Testis (tissue), 3 donors: ENCODE data around the gene ARHGAP19. TPM values are rescaled to one million over a fixed set of nuclear protein-coding genes. Genes with fewer than 3 reads are reported as not detected.

ENCODE experiments used
- DNase-seq: peaks from one replicate; pipeline ENCODE4 v3.0.0-alpha.2; 2019
- H3K27ac ChIP-seq, 2 donors: fragments of 200-600 bp; sonication (generic); one replicate each; pipeline ENCODE4 v1.5.1; 2019
- H3K27me3 ChIP-seq: fragments of 200-600 bp; sonication (generic); one replicate; pipeline ENCODE4 v1.5.1; 2019
- H3K36me3 ChIP-seq: fragments of 200-600 bp; sonication (generic); one replicate; pipeline ENCODE4 v1.5.1; 2017; ENCODE audit warnings: low read depth; ENCODE audit errors: missing control alignments
- H3K4me1 ChIP-seq: fragments of 200-600 bp; sonication (generic); one replicate; pipeline ENCODE4 v1.5.1; 2019
- H3K4me3 ChIP-seq, 2 donors: fragments of 200-600 bp; sonication (generic); one replicate each; pipeline ENCODE4 v1.5.1; 2017 to 2019
- H3K9me3 ChIP-seq: fragments of 200-600 bp; sonication (generic); one replicate; pipeline ENCODE4 v1.5.1; 2017
- POLR2A ChIP-seq: fragments of 450-650 bp; IDR thresholded peaks from one replicate; pipeline ENCODE4 v1.6.1; 2017; ENCODE audit warnings: antibody characterized with exemption, mild to moderate bottlenecking, moderate library complexity
- WGBS, 2 donors: methylation state at CpG; one replicate each; pipeline ENCODE4 v1.1.5; 2018; 5-methylcytosine and 5-hydroxymethylcytosine counted together
- intact Hi-C: fragments of 100-400 bp; cut with DNase I; formaldehyde crosslinking; loops from one replicate; pipeline ENCODE4 v1.15.1; 2023; ENCODE audit warnings: low total_unique reads
- polyA plus RNA-seq: library from polyadenylated mRNA; stranded (reverse); fragments of 350-450 nt; fragmentation: Illumina TruSeq; extraction: RNeasy Lipid Tissue Mini Kit (QIAGEN cat#74804); gene quantifications from one replicate; pipeline ENCODE4 v1.2.3, GENCODE V29; 2014; ENCODE audit warnings: low read depth, low replicate concordance; ENCODE audit not compliant: insufficient read depth
- total RNA-seq, 2 donors: library from RNA; depleted of rRNA; stranded (reverse); fragments of >200 nt; gene quantifications; one replicate each; pipeline ENCODE4 v1.2.3, GENCODE V29; 2016
- TF ChIP-seq, protein P1 (sequence below), 3 experiments: fragments of 450-650 bp in 2 of 3; fragments of 200-600 bp in 1 of 3; sonication (generic) in 1 of 3; IDR thresholded peaks; one replicate each; pipeline ENCODE4 v1.5.1; 2016 to 2019; ENCODE audit warnings: antibody characterized with exemption in 3 of 3, mild to moderate bottlenecking in 2 of 3, moderate library complexity in 1 of 3

ARHGAP19 gene
- total and polyA plus RNA-seq, 3 donors from 2014 or later, result 40.5 to 54.6 (median 50.0) TPM

DNA sequence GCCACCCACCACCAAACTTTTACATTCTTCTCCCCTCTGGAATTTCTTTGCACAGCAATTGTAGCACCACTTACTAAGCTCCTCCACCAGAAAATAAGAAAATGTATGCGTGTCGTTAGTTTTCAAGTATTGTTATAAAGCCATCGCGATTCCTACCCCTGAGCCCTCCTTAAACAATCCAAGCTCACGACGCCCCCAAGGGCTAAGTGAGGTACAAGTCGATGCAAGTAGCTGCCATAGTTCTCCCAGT lies 40.8 kb upstream of the ARHGAP19 start:
- H3K27ac ChIP-seq, result peak overlapping the region; percentile 64 to 93
- 0 to 1% methylated on average over 7 of the region's 7 CpGs for WGBS, 2 donors
- peaks cover 29% of the 10 kb centered on the region for H3K4me1 ChIP-seq
- intact Hi-C loops, result no loop called here
- no peaks in the 10 kb centered on the region for H3K36me3 ChIP-seq
- no peaks in the 10 kb centered on the region for H3K27me3 ChIP-seq
- no peaks in the 10 kb centered on the region for H3K9me3 ChIP-seq
- H3K4me3 ChIP-seq, result peak overlapping the region; percentile 77 to 83
- TF ChIP-seq, protein P1, sequence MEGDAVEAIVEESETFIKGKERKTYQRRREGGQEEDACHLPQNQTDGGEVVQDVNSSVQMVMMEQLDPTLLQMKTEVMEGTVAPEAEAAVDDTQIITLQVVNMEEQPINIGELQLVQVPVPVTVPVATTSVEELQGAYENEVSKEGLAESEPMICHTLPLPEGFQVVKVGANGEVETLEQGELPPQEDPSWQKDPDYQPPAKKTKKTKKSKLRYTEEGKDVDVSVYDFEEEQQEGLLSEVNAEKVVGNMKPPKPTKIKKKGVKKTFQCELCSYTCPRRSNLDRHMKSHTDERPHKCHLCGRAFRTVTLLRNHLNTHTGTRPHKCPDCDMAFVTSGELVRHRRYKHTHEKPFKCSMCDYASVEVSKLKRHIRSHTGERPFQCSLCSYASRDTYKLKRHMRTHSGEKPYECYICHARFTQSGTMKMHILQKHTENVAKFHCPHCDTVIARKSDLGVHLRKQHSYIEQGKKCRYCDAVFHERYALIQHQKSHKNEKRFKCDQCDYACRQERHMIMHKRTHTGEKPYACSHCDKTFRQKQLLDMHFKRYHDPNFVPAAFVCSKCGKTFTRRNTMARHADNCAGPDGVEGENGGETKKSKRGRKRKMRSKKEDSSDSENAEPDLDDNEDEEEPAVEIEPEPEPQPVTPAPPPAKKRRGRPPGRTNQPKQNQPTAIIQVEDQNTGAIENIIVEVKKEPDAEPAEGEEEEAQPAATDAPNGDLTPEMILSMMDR (IDR thresholded peaks at IDR 0.05), result no peak
- no peak for TF ChIP-seq POLR2A
- no peak for DNase-seq

DNA sequence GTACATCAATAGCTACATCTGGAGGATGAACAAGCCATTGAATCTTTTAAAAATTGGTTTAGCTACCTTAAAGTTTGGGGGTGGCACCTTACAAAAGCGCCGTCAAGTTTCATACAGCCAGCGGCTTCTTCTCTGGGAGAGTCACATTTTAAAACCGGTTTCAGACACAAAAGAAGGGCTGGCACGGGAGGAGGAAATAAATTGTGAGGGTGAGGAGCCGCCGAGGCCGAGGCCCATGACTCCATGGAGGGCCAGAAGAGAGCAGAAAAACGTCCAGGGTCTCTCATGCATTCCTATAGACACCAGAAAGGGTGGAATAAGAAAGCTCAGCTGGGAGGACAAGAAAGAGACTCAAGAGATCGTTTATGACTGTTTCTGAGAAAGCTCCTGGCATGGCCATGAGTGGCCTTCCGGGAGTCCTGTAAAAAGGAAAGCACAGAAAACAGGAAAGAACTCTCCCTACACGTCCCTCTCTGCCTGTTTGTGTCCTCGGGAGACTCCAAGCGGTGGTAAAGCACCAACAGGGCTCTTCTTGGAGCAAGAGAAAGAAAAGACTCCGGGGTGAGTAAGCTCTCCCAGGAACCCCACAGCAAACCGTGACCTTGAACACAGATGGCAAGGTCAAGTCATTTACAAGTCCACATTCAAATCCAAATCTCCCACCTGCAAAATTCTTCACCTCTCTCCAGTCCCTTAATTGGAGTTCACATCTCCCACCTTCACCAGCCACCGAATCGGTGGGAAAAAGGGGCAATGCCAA lies 40.3 kb upstream of the ARHGAP19 start:
- Histone ChIP-seq H3K27me3 (no peaks in the 10 kb centered on the region), H3K9me3 (no peaks in the 10 kb centered on the region), H3K27ac (peak overlapping the region; percentile 64 to 93), H3K36me3 (no peaks in the 10 kb centered on the region), H3K4me3 (peak overlapping the region; percentile 77 to 83), H3K4me1 (peaks cover 29% of the 10 kb centered on the region)
- intact Hi-C loops, result no loop called here
- WGBS, 2 donors, result 1 to 4% methylated on average over 18 of the region's 18 CpGs
- peak; percentile 80 for DNase-seq
- no peak for TF ChIP-seq POLR2A
- TF ChIP-seq, protein P1 (IDR thresholded peaks at IDR 0.05), result peak in 1 of 3 experiments; percentile 11

DNA sequence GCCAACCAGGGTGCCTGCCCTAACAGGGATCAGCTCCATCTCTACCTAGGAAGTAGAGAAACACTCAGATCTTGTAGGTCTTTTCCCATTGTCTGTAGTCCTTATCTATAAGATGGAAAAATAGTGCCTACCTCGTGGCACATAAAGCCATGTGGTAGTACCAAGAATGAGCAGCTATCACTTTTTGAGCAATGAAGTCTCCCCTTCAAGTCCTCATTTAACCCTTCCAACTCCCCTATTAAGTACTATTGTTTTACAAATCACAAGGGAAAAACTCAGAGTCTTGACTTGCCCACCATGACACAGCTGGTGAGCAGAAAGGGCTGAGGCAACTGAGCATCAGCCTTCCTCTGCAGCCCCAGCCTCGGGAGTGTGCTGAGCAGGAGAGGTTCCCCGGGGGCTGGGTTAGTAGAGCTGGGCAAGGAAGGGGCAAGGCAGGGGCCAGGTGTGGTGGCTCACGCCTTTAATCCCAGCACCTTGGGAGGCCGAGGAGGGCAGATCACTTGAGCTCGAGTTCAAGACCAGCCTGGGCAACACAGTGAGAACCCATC lies 38.8 kb upstream of the ARHGAP19 start:
- Histone ChIP-seq H3K27me3 (no peaks in the 10 kb centered on the region), H3K4me3 (no peak overlapping the region), H3K27ac (peak overlapping the region in 1 of 2 donors; percentile 93), H3K36me3 (no peaks in the 10 kb centered on the region), H3K4me1 (peaks cover 21% of the 10 kb centered on the region), H3K9me3 (no peaks in the 10 kb centered on the region)
- DNase-seq, result no peak
- intact Hi-C loops, result no loop called here
- WGBS, 2 donors, result 60 to 81% methylated on average over 2 to 6 of the region's 6 CpGs
- no peak for TF ChIP-seq POLR2A
- TF ChIP-seq, protein P1 (IDR thresholded peaks at IDR 0.05), result no peak

DNA sequence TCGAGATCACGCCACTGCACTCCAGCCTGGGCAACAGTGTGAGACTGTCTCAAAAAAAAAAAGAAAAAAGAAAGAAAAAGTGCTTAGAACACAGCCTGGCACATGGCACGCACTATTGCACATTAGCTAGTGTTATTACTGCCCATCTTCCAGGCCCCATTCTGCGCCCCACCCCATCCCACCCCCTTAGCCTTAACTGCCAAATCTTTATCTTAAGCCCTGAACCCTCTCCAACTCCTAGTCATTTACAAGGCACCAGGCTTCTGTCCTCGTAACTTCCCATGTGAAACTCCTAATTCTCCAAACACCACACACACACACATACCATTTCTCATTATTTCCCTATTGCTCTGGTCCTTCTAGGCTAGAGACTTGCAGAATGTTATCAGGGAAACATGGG lies 37.3 kb upstream of the ARHGAP19 start:
- Histone ChIP-seq H3K4me1 (peaks cover 21% of the 10 kb centered on the region), H3K4me3 (no peak overlapping the region), H3K27ac (no peak overlapping the region), H3K36me3 (no peaks in the 10 kb centered on the region), H3K27me3 (no peaks in the 10 kb centered on the region), H3K9me3 (no peaks in the 10 kb centered on the region)
- TF ChIP-seq, protein P1 (IDR thresholded peaks at IDR 0.05), result no peak
- TF ChIP-seq POLR2A, result no peak
- intact Hi-C loops, result no loop called here
- WGBS, 2 donors, result 90 to 91% methylated on average over 5 of the region's 5 CpGs
- no peak for DNase-seq
